Lower lobe of right lung (tissue), 2 donors: Measurements from ENCODE around the gene CCDC83. TPM values are rescaled to one million over a fixed set of nuclear protein-coding genes. Genes with fewer than 3 reads are reported as not detected.
A peak's percentile ranks its signal among the peaks of the same experiment; 100 is the strongest.

Experiments used
- ATAC-seq, 2 donors: fragments of 200-7000 bp; cut with Tn5 transposase; one replicate each; pipeline ENCODE4 v1.9.1; 2020 to 2022; ENCODE audit warnings: mild to moderate bottlenecking in 2 of 2, moderate library complexity in 2 of 2
- DNase-seq: peaks from one replicate; pipeline ENCODE4 v3.0.0-alpha.2; 2020
- H3K27ac ChIP-seq: fragments of 200-600 bp; one replicate; pipeline ENCODE4 v1.8.0; 2022
- H3K27me3 ChIP-seq: fragments of 200-600 bp; one replicate; pipeline ENCODE4 v1.8.0; 2022; ENCODE audit warnings: low read depth
- H3K36me3 ChIP-seq: fragments of 200-600 bp; one replicate; pipeline ENCODE4 v1.8.0; 2022; ENCODE audit warnings: mild to moderate bottlenecking
- H3K4me1 ChIP-seq: fragments of 200-600 bp; one replicate; pipeline ENCODE4 v1.8.0; 2022
- H3K4me3 ChIP-seq: fragments of 200-600 bp; one replicate; pipeline ENCODE4 v1.8.0; 2022; ENCODE audit warnings: mild to moderate bottlenecking
- H3K9me3 ChIP-seq: fragments of 200-600 bp; one replicate; pipeline ENCODE4 v1.8.0; 2022
- CTCF ChIP-seq: fragments of 200-600 bp; IDR thresholded peaks from one replicate; pipeline ENCODE4 v1.8.0; 2022; ENCODE audit warnings: antibody characterized with exemption, mild to moderate bottlenecking
- intact Hi-C: fragments of 100-400 bp; cut with DNase I; formaldehyde crosslinking; loops from one replicate; pipeline ENCODE4 v1.11.0; 2022
- total RNA-seq: library from RNA; stranded (reverse); fragmentation: NEBNext Ultra II Directional; extraction: Animal tissue kit (Norgen Biotek cat#: 25700); gene quantifications from one replicate; pipeline ENCODE4 v1.2.1, GENCODE V29; 2021
- donor health status: DM: no; HTN: yes; CAD: no; lungs with severe emphysema.

The CCDC83 gene
- total RNA-seq, 1 donor from 2014 or later: not detected

GRCh38 chr11:85934596-85935169, 79.5 kb downstream of the CCDC83 start:
- intact Hi-C loops: no loop called here

GRCh38 chr11:85935751-85936150, 80.6 kb downstream of the CCDC83 start:
- intact Hi-C loops: no loop called here
- ATAC-seq (peak; percentile 21 to 27), DNase-seq (no peak)
- Histone ChIP-seq H3K36me3 (no peaks in the 10 kb centered on the region), H3K4me3 (no peak overlapping the region), H3K27me3 (peaks cover 3% of the 10 kb centered on the region), H3K4me1 (no peaks in the 10 kb centered on the region), H3K9me3 (no peaks in the 10 kb centered on the region), H3K27ac (no peak overlapping the region)
- TF ChIP-seq CTCF: no peak

More at GRCh38 chr11:85934596-85935169, 79.5 kb downstream of the CCDC83 start:
- DNase-seq: no peak
- no peaks in the 10 kb centered on the region for H3K36me3 ChIP-seq
- TF ChIP-seq CTCF: no peak
- H3K27ac ChIP-seq: no peak overlapping the region
- no peaks in the 10 kb centered on the region for H3K4me1 ChIP-seq
- no peaks in the 10 kb centered on the region for H3K9me3 ChIP-seq
- peaks cover 3% of the 10 kb centered on the region for H3K27me3 ChIP-seq
- H3K4me3 ChIP-seq: peak overlapping the region; percentile 14
- peak in 1 of 2 donors; percentile 34 for ATAC-seq

- Histone ChIP-seq H3K4me3 (no peak overlapping the region), H3K9me3 (no peaks in the 10 kb centered on the region), H3K27ac (no peak overlapping the region), H3K4me1 (no peaks in the 10 kb centered on the region), H3K27me3 (peaks cover 3% of the 10 kb centered on the region), H3K36me3 (no peaks in the 10 kb centered on the region)
- ATAC-seq (no peak), DNase-seq (no peak)
- intact Hi-C loops: no loop called here
- no peak for TF ChIP-seq CTCF
Observed at GRCh38 chr11:85937835-85938234, 82.7 kb downstream of the CCDC83 start.

- Histone ChIP-seq H3K4me1 (no peaks in the 10 kb centered on the region), H3K27ac (no peak overlapping the region), H3K4me3 (no peak overlapping the region), H3K36me3 (no peaks in the 10 kb centered on the region), H3K9me3 (no peaks in the 10 kb centered on the region), H3K27me3 (peaks cover 3% of the 10 kb centered on the region)
- ATAC-seq: no peak
- DNase-seq: no peak
- TF ChIP-seq CTCF: no peak
- intact Hi-C loops: no loop called here
Observed at GRCh38 chr11:85939099-85940015, 84.2 kb downstream of the CCDC83 start.

GRCh38 chr11:85941380-85941973, 86.3 kb downstream of the CCDC83 start:
- peak; percentile 73 for TF ChIP-seq CTCF
- intact Hi-C loops: no loop called here
- Histone ChIP-seq H3K36me3 (no peaks in the 10 kb centered on the region), H3K9me3 (no peaks in the 10 kb centered on the region), H3K4me3 (no peak overlapping the region), H3K4me1 (peaks cover 9% of the 10 kb centered on the region), H3K27ac (no peak overlapping the region), H3K27me3 (no peaks in the 10 kb centered on the region)
- DNase-seq (no peak), ATAC-seq (peak; percentile 77 to 81)
